Measurements from ENCODE around the gene ESR2.

DNA sequence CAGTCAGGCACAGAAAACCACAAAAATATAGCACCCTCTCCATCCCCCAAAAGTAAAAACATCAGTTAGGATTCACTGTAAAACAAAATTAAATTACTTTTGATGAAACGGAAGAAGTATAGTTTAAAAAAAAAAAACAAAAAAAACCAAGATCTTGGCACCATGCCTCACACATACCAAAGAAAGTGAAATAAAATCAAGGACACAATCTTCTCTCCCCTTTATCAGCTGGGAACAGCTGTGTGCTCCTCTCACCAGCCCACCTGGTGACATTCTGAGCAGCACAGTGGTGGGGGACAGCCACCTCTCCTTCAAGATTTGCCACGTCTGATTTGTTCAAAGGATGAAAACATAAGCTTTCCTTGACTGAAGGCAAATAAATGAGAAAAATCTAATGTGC, 55.5 kb downstream of the ESR2 start:
- TF ChIP-seq POLR2A (IDR thresholded peaks at IDR 0.05), result no peak
- TF ChIP-seq, protein P1, sequence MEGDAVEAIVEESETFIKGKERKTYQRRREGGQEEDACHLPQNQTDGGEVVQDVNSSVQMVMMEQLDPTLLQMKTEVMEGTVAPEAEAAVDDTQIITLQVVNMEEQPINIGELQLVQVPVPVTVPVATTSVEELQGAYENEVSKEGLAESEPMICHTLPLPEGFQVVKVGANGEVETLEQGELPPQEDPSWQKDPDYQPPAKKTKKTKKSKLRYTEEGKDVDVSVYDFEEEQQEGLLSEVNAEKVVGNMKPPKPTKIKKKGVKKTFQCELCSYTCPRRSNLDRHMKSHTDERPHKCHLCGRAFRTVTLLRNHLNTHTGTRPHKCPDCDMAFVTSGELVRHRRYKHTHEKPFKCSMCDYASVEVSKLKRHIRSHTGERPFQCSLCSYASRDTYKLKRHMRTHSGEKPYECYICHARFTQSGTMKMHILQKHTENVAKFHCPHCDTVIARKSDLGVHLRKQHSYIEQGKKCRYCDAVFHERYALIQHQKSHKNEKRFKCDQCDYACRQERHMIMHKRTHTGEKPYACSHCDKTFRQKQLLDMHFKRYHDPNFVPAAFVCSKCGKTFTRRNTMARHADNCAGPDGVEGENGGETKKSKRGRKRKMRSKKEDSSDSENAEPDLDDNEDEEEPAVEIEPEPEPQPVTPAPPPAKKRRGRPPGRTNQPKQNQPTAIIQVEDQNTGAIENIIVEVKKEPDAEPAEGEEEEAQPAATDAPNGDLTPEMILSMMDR (IDR thresholded peaks at IDR 0.05), result no peak

All from body of pancreas (tissue), 4 donors.